Measurements from ENCODE around the gene CCDC194.
A peak's percentile ranks its signal among the peaks of the same experiment; 100 is the strongest.
"Not testable (repeated sequence)": the region's sequence is repeated elsewhere in the genome, so short reads cannot be mapped to it uniquely, and the experiment has no call there.

The CCDC194 gene

GRCh38 chr19:17365361-17365760, 28.6 kb downstream of the CCDC194 start:
- DNase-seq, result no peak

- DNase-seq, result not testable (repeated sequence)
These were observed 30.0 kb downstream of the CCDC194 start for GRCh38 chr19:17363852-17364605.

DNA sequence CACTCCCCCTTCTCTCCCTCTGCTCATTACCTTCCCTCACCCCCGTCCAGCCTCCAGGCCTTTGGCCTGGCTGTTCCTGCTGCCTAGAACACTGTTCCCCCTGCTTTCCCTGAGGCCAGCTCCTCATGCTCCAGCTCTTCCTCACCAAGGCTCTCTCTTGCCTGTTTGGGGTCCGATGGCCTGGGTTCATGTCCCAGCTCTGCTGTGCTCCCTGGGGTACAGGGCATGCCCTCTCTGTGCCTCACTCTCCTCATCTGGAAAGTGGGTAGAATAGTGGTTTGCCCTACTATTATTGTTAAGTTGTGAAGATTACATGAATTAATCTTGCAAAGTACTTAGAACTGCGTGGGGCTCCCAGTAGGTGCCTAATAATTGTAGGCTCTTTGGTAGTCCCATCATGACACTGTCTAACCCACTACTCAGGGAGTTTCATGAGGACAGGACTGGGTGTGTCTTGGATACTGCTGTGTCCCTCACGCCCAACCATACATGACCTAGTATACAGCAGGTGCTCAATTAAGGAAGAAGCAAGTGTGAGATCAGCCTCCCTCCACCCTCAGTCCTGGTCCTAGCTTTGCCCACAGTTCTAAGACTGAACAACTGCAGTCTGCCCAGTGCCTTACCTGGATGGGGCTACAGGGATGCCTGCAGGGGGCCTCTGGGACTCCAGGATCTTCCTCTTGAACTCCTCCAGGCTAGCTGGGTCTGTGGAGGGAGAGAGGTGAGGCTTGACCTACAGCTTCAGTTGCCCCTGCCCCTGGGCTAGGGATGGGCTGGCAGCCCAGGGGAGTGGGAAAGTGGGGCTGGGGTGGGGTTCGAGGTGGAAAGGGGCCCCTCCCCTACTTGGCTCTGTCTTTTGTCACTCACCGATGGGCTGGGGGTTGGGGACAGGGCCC, 33.8 kb downstream of the CCDC194 start:
- DNase-seq, result no peak

DNA sequence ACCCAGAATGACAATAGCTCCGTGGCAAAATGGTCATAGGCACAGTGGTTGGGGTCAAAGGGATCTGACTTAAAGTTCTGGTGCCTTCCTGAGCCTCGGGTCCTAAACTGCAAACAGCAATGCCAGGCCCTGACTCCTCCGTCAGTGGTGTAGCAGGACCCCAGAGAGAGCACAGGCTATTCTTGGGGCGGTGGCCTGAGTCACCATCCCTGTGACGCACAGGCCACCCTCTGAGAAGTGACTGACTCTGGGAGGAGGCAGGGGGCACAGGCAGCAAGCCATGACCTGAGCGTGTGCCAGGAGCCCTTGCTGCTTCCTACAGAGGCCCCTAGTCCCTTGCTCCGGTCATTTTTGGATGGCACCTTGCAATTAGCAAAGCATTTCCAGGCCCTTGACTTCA, 35.6 kb downstream of the CCDC194 start:
- DNase-seq, result no peak

- no peak for DNase-seq
These were observed 36.3 kb downstream of the CCDC194 start for GRCh38 chr19:17357724-17358123.

GRCh38 chr19:17357078-17357666, 36.8 kb downstream of the CCDC194 start:
- DNase-seq, result no peak

DNA sequence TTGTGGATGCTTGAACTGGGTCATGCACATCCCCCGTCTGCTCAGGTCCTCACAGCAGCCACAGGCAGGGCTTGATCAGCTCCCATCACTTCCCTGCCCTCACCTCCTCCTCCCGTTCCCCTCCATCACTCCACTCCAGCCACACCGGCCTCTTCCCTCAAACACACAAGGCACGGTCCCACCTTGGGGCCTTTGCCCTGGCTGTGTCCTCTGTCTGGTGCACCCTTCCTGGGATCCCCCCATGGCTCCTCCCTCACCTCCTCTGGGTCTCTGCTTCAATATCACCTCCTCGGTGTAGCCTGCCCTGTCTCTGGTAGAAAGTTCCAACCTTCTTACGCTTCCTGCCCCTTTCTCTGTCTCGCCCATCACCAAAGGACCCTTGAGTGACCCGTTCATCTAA, 40.6 kb downstream of the CCDC194 start:
- no peak for DNase-seq

GRCh38 chr19:17352608-17353280, 41.3 kb downstream of the CCDC194 start:
- DNase-seq, result no peak

- no peak for DNase-seq
These were observed 42.1 kb downstream of the CCDC194 start for GRCh38 chr19:17351815-17352435.

- DNase-seq, result no peak
These were observed 45.3 kb downstream of the CCDC194 start for GRCh38 chr19:17348700-17349099.

DNA sequence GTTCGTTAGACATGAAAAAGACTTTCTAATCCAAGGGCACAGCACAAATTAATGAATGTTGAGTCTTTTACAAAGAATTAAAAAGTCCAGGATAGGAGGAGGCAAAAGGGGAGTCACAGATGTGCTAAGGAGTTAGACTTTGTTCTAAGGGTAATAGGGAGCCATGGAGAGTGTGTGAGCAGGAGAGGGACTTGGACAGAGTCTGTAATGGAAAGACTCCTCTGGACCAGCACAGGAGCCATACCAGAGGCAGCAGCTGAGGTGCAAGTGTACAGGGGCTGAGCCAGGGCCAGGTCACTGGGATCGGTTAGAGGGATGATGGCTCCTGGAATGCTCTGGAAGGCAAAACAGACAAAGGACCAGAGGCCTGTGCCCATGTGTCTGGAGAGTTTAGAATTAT, 46.1 kb downstream of the CCDC194 start:
- DNase-seq, result no peak

DNA sequence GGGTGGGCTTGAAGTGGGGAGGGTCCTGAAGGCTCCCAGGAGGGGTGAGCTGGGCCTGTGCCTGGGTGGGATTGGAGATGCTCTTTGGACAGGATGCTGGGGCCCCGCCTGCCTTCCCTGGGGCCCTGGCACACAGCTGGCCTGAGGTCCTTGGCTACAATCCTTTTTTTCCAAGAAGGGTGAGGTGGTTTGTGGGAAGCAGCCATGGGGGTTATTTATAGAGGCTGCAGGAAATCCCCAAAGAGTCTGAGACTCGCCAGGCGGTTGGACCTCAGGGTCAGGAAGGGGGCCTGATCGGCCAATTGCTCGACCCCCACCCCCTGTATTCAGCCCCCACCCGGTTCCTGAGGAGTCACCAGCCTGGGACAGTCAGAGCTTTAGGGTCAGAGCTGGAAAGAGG, 46.6 kb downstream of the CCDC194 start:
- DNase-seq, result no peak

GRCh38 chr19:17346109-17346671, 47.8 kb downstream of the CCDC194 start:
- peak; percentile 39 for DNase-seq

GRCh38 chr19:17341845-17342244, 52.2 kb downstream of the CCDC194 start:
- DNase-seq, result no peak

GRCh38 chr19:17341386-17341785, 52.6 kb downstream of the CCDC194 start:
- no peak for DNase-seq

DNA sequence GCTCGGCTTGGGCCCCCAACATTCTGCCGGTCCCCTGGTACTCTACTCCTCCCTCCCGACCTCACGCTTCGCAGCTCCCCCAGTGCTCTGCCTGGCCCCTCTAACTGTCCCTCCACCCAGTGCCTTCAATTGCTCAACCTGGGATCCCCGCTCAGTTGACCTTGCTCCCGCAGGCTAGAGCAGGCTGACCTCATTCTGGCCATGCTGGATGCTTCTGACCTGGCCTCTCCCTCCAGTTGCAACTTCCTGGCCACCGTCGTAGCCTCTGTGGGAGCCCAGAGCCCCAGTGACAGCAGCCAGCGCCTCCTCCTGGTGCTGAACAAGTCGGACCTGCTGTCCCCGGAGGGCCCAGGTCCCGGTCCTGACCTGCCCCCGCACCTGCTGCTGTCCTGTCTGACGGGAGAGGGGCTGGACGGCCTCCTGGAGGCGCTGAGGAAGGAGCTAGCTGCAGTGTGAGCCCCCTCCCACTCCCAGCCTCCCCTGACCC, 53.1 kb downstream of the CCDC194 start:
- DNase-seq, result no peak
